HG03135 (cell line): ENCODE measurements around the gene MANF.

Experiments used
- ATAC-seq: cut with Tn5 transposase; IDR thresholded peaks from one replicate; pipeline ENCODE4 v1.9.1; 2021; ENCODE audit warnings: mild to moderate bottlenecking, moderate library complexity; ENCODE audit not compliant: unreplicated experiment

MANF gene

DNA sequence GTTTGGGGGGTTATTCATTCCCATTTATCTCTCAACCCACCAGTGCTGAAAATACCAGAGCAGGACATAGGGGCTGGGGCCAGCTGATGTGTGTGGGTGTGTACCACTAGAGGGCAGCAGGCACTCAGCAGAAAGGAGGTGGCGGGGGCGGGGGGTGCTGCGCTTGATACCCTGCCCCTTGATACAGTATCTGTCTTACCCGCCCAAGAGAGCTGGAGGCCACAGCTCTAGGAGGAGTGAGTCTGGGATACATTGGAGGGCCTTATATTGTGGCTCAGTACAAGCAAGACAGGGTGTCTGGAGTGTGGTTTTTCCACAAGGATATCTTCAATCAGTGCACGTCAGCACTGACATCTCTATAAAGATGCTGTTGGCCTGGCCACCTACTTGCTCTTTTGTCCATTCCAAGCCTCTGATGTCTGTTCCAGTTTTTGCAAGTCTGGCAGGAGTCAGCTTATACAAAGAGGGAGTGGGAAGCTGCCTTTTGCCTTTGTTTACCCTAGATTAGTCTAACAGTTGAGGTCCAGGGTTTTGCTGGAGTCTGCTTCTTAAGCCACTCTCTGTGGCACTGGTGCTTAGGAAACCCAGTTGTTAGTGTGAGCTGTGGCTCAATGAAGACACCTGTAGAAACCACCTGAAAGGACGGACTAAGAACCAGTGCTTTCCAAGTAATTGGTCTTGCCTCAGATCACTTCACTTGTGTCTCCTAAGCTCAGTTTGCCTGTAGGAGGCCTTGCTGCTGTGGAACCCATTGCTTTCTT, 4.5 kb downstream of the MANF start:
- no peak for ATAC-seq

DNA sequence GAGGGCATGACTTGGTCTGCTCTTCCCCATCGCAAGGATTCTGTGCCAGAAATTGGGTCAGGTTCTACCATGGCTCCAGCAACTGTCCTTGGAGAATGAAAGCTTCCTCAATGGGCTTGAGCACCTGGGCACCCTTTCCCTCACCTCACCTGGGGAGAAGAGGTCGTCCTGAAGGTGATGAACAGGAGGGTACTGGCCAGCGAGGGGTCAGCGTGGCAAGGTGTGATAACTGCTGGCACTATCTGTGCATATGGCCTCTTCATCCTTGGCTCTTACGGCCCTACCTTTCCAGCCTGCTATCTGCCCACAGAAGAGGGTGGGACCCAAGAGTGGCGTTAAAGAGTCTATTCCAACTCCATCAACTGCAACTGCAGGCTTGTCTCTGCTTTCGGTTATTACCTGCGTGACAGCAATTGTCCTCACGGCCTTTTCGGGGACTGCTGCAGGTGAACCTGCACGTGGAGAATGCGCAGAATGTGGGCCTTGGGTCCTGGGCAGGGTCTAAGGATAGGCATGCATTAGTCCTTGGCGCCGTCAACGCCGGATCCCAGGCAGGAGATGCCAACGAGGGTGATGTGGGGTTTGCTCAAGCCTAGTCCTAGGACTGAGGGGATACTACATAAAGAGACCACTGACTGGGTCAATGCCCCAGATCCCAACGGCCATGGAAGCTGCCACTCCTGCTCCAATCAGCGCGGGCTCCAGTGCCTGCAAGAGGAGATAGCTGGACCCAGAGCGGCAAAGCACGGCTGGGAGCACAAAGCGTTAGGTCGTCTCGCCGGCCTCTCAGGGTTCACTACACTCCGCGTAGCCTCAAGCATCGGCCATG, 5.4 kb downstream of the MANF start:
- ATAC-seq, result peak; percentile 9

DNA sequence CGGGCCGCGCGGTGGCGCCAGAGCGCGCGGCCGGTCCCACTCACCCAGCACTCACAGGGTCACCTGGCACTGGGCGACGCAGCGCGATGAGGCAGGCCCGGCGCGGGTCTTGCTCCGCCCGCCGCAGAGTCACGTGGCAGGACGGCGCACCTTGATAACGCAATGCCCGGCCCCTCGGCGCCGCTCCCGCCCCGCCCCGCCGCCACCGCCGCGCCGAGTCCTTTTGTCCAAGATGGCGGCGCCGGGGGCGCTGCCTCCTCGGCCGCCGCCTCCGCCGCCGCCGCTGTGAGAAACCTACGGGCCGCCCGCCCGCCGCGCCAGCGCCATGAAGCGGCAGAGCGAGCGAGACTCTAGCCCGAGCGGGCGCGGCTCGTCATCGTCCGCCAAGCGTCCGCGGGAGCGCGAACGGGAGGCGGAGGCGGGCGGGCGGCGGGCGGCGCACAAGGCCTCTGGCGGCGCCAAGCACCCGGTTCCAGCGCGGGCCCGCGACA, 6.0 kb downstream of the MANF start, which contains the start of gene RBM15B:
Gene RBM15B, plus strand, starts transcription at position 211 of the 491 bp plus-strand sequence. Its CDS starts 115 bp downstream, at position 326.
- peak; percentile 83 for ATAC-seq

DNA sequence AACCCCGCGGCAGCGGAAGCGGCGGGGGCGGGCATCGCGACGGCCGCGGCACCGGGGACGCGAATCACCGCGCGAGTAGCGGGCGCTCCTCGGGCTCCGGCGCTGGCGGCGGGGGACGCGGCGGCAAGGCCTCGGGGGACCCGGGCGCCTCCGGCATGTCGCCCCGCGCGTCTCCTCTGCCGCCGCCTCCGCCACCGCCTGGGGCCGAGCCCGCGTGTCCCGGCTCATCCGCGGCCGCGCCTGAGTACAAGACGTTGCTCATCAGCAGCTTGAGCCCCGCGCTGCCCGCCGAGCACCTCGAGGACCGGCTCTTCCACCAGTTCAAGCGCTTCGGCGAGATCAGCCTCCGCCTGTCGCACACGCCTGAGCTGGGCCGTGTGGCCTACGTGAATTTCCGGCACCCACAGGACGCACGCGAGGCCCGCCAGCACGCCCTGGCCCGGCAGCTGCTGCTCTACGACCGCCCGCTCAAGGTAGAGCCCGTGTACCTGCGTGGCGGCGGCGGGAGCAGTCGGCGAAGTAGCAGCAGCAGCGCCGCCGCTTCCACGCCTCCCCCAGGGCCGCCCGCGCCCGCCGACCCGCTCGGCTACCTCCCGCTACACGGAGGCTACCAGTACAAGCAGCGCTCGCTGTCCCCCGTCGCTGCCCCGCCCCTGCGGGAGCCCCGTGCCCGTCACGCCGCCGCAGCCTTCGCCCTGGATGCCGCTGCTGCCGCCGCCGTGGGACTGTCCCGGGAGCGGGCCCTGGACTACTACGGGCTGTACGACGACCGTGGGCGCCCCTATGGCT, 6.7 kb downstream of the MANF start:
- peak; percentile 8 for ATAC-seq

DNA sequence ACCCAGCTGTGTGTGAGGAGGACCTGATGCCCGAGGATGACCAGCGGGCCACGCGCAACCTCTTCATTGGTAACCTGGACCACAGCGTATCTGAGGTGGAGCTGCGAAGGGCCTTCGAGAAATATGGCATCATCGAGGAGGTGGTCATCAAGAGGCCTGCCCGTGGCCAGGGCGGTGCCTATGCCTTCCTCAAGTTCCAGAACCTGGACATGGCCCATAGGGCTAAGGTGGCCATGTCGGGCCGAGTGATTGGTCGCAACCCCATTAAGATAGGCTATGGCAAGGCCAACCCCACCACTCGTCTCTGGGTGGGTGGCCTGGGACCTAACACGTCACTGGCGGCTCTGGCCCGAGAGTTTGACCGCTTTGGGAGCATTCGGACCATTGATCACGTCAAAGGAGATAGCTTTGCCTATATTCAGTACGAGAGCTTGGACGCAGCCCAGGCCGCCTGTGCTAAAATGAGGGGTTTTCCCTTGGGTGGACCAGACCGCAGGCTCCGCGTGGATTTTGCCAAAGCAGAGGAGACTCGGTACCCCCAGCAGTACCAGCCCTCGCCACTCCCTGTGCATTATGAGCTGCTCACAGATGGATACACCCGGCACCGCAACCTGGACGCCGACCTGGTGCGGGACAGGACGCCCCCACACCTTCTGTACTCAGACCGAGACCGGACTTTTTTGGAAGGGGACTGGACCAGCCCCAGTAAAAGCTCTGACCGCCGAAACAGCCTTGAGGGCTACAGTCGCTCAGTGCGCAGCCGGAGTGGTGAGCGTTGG, 7.5 kb downstream of the MANF start:
- ATAC-seq, result no peak

DNA sequence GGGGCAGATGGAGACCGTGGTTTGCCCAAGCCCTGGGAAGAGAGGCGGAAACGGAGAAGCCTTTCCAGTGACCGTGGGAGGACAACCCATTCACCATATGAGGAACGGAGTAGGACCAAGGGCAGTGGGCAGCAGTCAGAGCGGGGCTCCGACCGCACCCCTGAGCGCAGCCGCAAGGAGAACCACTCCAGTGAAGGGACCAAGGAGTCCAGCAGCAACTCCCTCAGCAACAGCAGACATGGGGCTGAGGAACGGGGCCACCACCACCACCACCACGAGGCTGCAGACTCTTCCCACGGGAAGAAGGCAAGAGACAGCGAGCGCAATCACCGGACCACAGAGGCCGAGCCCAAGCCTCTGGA, 8.0 kb downstream of the MANF start:
- no peak for ATAC-seq

DNA sequence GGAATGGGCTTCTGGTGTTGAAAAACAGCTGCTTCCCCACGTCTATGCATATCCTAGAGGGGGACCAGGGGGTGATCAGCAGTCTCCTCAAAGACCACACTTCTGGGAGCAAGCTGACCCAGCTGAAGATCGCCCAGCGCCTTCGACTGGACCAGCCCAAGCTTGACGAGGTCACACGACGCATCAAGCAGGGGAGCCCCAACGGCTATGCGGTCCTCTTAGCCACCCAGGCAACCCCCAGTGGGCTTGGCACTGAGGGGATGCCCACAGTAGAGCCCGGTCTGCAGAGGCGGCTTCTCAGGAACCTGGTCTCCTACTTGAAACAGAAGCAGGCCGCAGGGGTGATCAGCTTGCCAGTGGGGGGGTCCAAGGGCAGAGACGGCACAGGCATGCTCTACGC, 8.5 kb downstream of the MANF start:
- no peak for ATAC-seq

DNA sequence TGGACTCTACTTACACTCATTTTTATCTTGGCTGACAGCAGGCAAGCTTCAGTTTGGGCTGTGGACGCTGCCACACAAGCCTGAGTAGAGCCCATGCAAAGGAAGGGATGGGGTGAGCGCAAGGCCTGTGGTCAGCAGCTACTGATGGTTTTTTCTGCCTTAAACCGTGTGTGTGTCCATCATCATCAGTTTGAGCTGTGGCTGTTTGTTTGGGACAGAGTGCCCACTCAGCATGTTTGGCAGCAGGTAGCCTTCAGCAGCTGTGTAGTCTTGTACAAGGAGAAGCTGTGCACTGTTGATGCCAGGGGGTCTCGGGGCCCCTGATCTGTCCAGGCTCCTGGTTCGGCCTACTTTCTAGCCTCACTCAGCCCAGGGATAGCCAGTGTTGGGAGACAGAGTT, 9.4 kb downstream of the MANF start:
- ATAC-seq, result no peak

DNA sequence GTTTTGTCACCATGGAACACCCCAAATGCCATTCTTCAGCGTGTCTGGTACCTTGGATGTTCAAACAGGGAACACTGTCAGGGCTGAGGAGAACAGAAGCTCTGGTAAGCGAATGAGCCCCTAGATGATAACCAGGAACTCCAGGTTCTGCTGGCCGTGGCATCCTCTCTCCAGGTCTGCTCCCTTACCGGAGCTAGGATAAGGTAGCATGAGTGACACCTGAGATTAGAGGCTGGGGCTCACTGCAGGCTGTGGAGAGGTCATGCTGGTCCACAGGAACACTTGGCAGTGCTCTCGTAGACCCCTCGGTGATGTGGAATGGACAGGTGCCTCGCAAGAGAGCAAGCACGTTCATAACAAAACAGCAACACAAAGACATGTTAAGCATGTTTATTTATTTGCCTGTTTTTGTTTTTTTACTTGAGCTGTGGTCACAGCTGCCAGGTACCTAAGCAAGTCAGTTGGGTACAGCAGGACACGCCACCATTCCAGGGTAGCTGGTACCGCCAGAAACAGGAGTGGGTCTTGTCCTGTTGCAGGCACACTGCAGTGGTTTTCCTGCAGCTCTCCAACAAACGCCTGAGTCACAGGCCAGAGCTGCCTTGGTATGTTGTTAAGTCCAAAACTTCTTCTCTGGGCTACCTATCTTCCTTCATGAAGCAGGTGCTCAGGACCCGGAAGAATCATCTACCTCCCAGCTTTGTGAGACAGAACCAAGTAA, 10.6 kb downstream of the MANF start:
- ATAC-seq, result no peak

DNA sequence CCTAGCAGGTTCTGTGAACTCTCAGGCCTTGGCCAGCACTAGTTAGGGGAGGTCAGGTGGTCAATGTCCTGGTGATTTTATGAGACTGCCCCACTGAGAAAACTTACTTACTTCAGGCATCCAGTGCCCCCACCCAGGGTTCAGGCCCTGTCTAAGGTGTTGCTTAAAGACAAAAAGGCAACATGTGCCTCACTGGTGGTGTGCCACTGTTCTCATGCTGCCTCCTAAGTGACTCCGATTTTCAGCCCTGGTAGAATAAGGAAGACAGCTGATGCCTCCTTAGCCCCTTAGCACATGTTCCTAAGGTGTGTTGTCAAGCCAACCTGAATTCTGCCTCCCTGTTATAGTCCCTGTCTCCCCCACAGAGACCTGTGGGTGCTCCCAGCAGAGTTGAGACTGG, 11.3 kb downstream of the MANF start:
- ATAC-seq, result no peak

DNA sequence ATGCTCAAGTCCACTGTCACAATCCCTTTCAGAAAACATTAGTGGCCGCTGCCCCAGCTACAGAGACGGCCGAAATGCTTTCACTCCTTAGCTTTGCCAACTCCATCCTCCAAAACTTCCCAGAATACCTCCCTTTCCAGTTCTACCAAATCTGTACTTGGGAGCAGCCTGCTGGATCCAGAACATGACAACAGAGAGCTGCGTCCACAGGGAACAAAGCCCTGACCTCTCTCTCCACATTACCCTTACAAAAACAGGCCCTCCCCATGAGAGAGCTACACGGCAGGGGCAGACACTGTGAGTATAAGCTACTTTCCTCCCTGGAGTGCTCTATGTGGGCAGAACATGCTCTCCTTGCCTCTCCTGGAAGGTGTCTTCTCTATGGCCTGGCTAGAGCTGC, 12.3 kb downstream of the MANF start:
- no peak for ATAC-seq

DNA sequence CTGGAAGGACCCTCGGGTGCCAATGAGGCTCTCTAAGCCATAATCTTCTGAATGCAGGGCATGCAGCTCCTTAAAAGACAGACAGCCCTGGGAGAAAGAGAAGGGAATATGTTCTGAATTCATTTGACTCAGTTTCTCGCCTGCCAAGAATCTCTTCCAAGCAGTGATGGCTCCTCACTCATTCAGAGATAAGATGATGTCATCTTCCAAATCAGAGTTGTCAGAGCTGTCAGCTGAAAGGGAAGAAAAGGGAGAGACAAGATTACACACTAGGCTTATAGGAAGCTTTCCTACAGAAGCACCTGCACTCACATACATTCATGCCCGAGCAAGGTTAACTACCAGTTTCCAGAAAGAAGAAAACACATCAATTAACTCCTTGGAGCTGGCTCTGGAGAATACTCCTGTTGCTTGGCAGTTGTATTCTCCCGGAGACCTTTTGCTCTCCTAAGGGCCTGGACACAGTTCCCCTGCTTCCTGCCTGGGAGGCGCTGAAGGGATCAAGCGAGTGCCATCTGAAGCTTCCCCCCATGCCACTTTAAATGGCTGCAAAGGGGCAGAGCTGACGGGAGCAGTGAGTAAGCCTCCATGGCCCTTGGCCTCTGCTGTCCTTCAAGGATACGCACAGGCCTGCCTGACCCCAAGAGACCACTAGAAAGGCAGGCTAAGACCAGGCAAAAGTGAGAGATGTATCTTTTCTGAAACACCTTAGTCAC, 13.7 kb downstream of the MANF start:
- no peak for ATAC-seq

DNA sequence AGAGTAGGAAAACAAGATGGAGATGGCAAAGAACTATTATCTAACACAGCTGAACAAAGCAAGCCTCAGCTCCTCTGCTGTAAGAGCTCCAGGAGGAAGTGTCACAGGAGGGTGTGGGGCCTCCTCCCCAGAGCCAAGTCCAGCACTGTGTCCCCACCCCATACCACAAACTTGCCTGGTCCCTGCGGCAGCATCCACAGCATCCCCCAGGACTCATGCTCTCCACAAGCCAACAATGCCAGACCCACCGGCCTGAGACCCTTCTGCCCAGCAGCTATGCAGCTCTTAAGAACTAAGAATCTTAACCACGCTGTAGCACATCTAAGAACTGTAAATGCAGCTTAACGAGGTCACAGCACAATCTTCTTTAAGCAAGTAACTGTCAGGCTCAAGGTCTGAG, 15.1 kb downstream of the MANF start:
- ATAC-seq, result no peak

DNA sequence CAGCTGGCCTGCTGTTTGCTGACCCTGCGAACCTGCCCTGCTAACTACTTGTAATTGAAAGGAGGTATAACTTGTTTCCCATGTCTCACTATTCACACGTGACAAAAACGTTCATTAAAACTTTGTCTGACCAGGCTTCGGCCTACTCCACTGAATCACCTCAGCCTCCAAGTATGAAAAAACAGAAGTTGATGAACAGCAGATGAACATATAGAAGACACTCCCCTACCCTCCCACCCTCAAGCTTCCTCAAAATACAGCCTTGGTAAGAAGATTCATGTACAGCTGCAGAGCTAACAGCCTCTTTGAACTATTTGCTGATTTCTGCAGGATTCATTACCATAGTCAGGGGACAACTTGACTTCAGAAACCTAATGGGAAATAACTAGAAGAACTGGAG, 16.6 kb downstream of the MANF start:
- ATAC-seq, result no peak

DNA sequence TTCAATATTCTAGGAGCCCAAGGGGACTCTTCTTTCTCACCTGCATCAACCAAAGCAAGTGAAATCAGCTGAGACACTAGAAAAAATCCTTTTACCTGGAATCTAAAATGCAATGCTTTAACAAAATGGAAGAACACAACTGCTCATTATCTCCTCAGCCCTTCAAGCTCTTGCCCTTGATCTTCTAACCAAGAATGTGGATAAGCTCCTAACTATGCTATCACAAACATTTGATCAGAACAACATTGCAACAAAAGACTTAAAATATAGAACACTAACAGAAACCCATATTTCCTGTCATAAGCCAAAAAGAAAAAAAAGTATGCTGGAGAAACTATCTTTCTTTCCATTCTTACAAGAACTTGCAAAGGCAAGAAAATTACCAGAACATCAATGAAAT, 18.6 kb downstream of the MANF start:
- no peak for ATAC-seq

DNA sequence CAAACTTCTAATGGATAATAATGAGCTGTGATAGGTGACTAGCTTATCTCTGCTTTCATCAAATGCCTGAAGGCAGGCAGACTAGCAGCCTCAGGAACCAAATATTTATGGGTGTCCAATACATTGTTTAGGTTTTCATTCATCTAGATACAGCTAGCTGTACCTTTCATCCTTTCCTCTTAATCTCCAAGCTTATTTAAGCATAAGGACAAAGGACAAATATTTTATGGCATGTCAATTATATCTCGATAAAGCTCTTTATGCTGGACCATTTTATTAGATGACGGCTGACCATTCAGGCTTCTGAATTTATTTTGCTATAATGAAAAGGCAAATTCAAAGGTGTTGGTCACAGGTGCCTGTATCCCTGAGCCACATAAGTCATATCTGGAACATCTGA, 22.9 kb downstream of the MANF start:
- ATAC-seq, result no peak

DNA sequence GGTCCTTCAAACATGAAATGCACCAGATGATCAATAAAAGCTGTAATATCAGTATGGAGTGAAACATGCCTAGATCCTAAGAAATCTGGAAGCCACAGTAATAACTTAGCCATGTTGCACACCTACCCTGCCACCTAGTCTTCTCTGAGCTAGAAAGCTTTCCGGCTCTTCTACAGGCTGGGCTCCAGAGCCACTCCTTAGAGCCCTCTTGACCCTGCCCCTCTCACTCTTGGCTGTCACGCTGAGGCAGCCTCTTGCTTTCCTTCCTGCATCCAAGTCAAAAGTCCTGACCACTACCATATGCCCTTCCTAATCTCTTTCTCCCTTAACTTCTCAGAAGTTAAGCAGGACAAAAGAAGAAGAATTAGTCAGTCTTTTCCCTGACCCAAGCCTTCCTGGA, 23.7 kb downstream of the MANF start:
- ATAC-seq, result no peak

DNA sequence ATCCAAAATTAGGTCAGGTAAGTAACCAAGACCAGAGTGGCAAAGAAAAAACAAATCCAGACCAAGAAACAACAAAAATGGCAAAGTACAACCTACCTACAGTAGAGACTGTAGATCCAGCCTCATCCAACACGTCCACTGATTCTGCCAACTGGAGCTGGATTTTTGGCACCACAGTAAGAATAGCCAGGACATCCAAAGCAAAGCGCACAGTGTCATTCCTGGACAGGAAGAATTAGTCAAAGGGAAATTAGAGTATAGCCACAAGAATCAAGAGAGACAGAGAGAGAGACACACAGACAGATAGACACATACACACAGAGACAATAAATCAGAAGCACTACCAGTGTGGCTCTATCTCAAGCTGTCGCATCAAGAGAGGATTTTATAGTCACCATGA, 37.1 kb downstream of the MANF start:
- ATAC-seq, result no peak

DNA sequence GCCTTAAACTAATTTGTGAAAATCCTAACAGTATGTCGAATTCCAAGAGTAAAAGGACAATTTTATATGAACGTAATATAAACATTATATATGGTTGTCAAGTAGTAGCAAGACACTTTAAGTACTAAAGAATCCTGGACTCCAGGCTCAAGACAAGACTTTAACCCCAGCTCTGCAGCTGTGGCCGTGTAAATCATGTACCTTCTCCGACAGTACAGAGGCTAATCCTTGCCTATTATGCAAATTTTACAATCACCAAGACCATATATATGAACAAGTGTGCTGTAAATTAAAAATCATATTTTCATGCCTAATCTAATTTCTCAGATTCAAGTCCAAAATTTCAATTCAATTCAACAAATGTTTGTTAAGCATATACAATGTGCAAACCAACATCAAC, 41.8 kb downstream of the MANF start:
- no peak for ATAC-seq
